Daoy (cell line): ENCODE results near the gene PTCRA. TPM values are rescaled to one million over a fixed set of nuclear protein-coding genes. Genes with fewer than 3 reads are reported as not detected.

ENCODE experiments used
- DNase-seq: peaks from one replicate; pipeline ENCODE4 v3.0.0-alpha.2; 2015; ENCODE audit warnings: low read depth
- total RNA-seq: library from RNA; depleted of rRNA; stranded (reverse); fragments of >200 nt; shearing (Covaris generic); gene quantifications from 2 replicates; pipeline ENCODE4 v1.2.3, GENCODE V29; 2014; rRNA removed

PTCRA gene
- total RNA-seq, 1 experiment from 2014 or later = not detected

GRCh38 chr6:42973926-42974325, 58.1 kb downstream of the PTCRA start:
- DNase-seq = no peak

GRCh38 chr6:42974919-42975505, 59.2 kb downstream of the PTCRA start:
- no peak for DNase-seq

Other genes with a start within 250 kb of the PTCRA start
- gene PRPH2, start 193.5 kb upstream of the PTCRA start, total RNA-seq = not detected in 2 replicates
- gene TBCC, start 169.9 kb upstream of the PTCRA start, total RNA-seq = 68.0 and 78.1 TPM in 2 replicates
- gene BICRAL, start 134.0 kb upstream of the PTCRA start, total RNA-seq = 2.4 and 3.0 TPM in 2 replicates
- 285 and 307 TPM in 2 replicates for gene RPL7L1, start 36.4 kb upstream of the PTCRA start, total RNA-seq
- gene CNPY3, start 13.4 kb downstream of the PTCRA start, total RNA-seq = 33.4 and 45.0 TPM in 2 replicates
- 1.5 TPM in 1 of 2 replicates, not detected in the other for gene GNMT, start 44.7 kb downstream of the PTCRA start, total RNA-seq
- gene PEX6, start 63.1 kb downstream of the PTCRA start, total RNA-seq = 74.1 and 88.3 TPM in 2 replicates
- 63.0 and 73.4 TPM in 2 replicates for gene PPP2R5D, start 68.5 kb downstream of the PTCRA start, total RNA-seq
- gene MEA1, start 97.9 kb downstream of the PTCRA start, total RNA-seq = 149 and 167 TPM in 2 replicates
- 80.9 and 93.8 TPM in 2 replicates for gene KLHDC3, start 98.2 kb downstream of the PTCRA start, total RNA-seq
- 188 and 208 TPM in 2 replicates for gene RRP36, start 105.6 kb downstream of the PTCRA start, total RNA-seq
- gene CUL7, start 137.8 kb downstream of the PTCRA start, total RNA-seq = 24.2 and 28.4 TPM in 2 replicates
- 51.3 and 57.0 TPM in 2 replicates for gene MRPL2, start 143.4 kb downstream of the PTCRA start, total RNA-seq
- gene KLC4, start 143.6 kb downstream of the PTCRA start, total RNA-seq = 14.8 and 18.9 TPM in 2 replicates
- gene PTK7, start 160.3 kb downstream of the PTCRA start, total RNA-seq = 59.8 and 61.8 TPM in 2 replicates